HepG2 (cell line): ENCODE results near the gene SHISA4. TPM values are rescaled to one million over a fixed set of nuclear protein-coding genes. Genes with fewer than 3 reads are reported as not detected.

Source experiments
- AHDC1 ChIP-seq: sonication (generic); formaldehyde crosslinking; IDR thresholded peaks from 2 replicates; pipeline ENCODE4 v1.5.1; 2020; ENCODE audit warnings: mild to moderate bottlenecking, missing genetic modification reagents, borderline replicate concordance
- CSRNP2 ChIP-seq: sonication (generic); formaldehyde crosslinking; conservative IDR thresholded peaks from 2 replicates; pipeline ENCODE4 v1.8.0; 2022; ENCODE audit warnings: low read depth, missing genetic modification reagents
- DDIT3 ChIP-seq: sonication (generic); formaldehyde crosslinking; IDR thresholded peaks from 2 replicates; pipeline ENCODE4 v1.4.0; 2020; ENCODE audit warnings: mild to moderate bottlenecking, missing genetic modification reagents
- FOXM1 ChIP-seq: sonication (generic); formaldehyde crosslinking; IDR thresholded peaks from 2 replicates; pipeline ENCODE4 v1.5.0; 2020; ENCODE audit warnings: missing genetic modification reagents
- IRX3 ChIP-seq: sonication (generic); formaldehyde crosslinking; IDR thresholded peaks from 2 replicates; pipeline ENCODE4 v1.8.1; 2023; ENCODE audit warnings: mild to moderate bottlenecking, low read depth, missing genetic modification reagents, borderline replicate concordance
- KLF6 ChIP-seq: IDR thresholded peaks from 2 replicates; pipeline ENCODE4 v1.8.0; 2016; ENCODE audit warnings: missing biosample characterization, missing genetic modification reagents
- MAFG ChIP-seq: sonication (generic); formaldehyde crosslinking; IDR thresholded peaks from 2 replicates; pipeline ENCODE4 v1.5.1; 2020; ENCODE audit warnings: mild to moderate bottlenecking, missing genetic modification reagents
- NFIB ChIP-seq: sonication (generic); formaldehyde crosslinking; IDR thresholded peaks from 2 replicates; pipeline ENCODE4 v1.9.0; 2021; ENCODE audit warnings: missing genetic modification reagents, mild to moderate bottlenecking, borderline replicate concordance
- SETDB1 ChIP-seq: sonication (generic); formaldehyde crosslinking; IDR thresholded peaks from 2 replicates; pipeline ENCODE4 v1.5.1; 2020; ENCODE audit warnings: missing genetic modification reagents, mild to moderate bottlenecking, borderline replicate concordance
- SOX5 ChIP-seq: IDR thresholded peaks from 2 replicates; pipeline ENCODE4 v1.6.1; 2016; ENCODE audit warnings: borderline replicate concordance
- ZC3H4 ChIP-seq: sonication (generic); formaldehyde crosslinking; IDR thresholded peaks from 2 replicates; pipeline ENCODE4 v1.4.0; 2020; ENCODE audit warnings: missing genetic modification reagents, borderline replicate concordance
- ZFP37 ChIP-seq: sonication (generic); formaldehyde crosslinking; IDR thresholded peaks from 2 replicates; pipeline ENCODE4 v1.4.0; 2020; ENCODE audit warnings: missing genetic modification reagents, borderline replicate concordance
- ZFP82 ChIP-seq: sonication (generic); formaldehyde crosslinking; IDR thresholded peaks from 2 replicates; pipeline ENCODE4 v1.5.1; 2020; ENCODE audit warnings: mild to moderate bottlenecking, missing genetic modification reagents, borderline replicate concordance
- ZMYM4 ChIP-seq: sonication (generic); formaldehyde crosslinking; IDR thresholded peaks from 2 replicates; pipeline ENCODE4 v1.8.1; 2023; ENCODE audit warnings: mild to moderate bottlenecking, missing genetic modification reagents
- ZNF251 ChIP-seq: sonication (generic); formaldehyde crosslinking; IDR thresholded peaks from 2 replicates; pipeline ENCODE4 v1.9.0; 2021; ENCODE audit warnings: mild to moderate bottlenecking, missing genetic modification reagents
- ZNF350 ChIP-seq: sonication (generic); formaldehyde crosslinking; IDR thresholded peaks from 2 replicates; pipeline ENCODE4 v1.4.0; 2020; ENCODE audit warnings: mild to moderate bottlenecking, low read depth, missing genetic modification reagents, borderline replicate concordance
- ZNF362 ChIP-seq: sonication (generic); formaldehyde crosslinking; IDR thresholded peaks from 2 replicates; pipeline ENCODE4 v1.4.0; 2020; ENCODE audit warnings: missing genetic modification reagents, mild to moderate bottlenecking, borderline replicate concordance
- ZNF451 ChIP-seq: sonication (generic); formaldehyde crosslinking; IDR thresholded peaks from 2 replicates; pipeline ENCODE4 v1.5.0; 2020; ENCODE audit warnings: mild to moderate bottlenecking, missing genetic modification reagents
- ZNF563 ChIP-seq: sonication (generic); formaldehyde crosslinking; IDR thresholded peaks from 2 replicates; pipeline ENCODE4 v1.8.0; 2022; ENCODE audit warnings: mild to moderate bottlenecking, moderate library complexity, missing genetic modification reagents
- ZNF768 ChIP-seq: sonication (generic); formaldehyde crosslinking; IDR thresholded peaks from 2 replicates; pipeline ENCODE4 v1.4.0; 2020; ENCODE audit warnings: missing genetic modification reagents
- polyA plus RNA-seq, 8 experiments: library from polyadenylated mRNA; depleted of rRNA in 3 of 8; stranded (reverse) in 7 of 8; unstranded in 1 of 8; fragments of >200 nt; fragmentation: Illumina TruSeq in 4 of 8; extraction: Trizol in 4 of 8; gene quantifications; 2 replicates each; pipeline versions ENCODE4 v1.2.1 to v1.2.3, GENCODE V29; 2011 to 2016; ENCODE audit warnings: low read depth in 4 of 8, missing spikeins in 1 of 8, mixed read lengths in 1 of 8; ENCODE audit not compliant: insufficient read depth in 1 of 8
- total RNA-seq, 5 experiments: library from RNA; depleted of rRNA; stranded (reverse); fragments of >200 nt; fragmentation: Illumina TruSeq; extraction: Trizol; gene quantifications; 2 replicates each; pipeline ENCODE4 v1.2.3, GENCODE V29; 2016; ENCODE audit warnings: low read depth in 1 of 5

The SHISA4 gene
- total and polyA plus RNA-seq, 2 of the 13 experiments (the other 11 are each of a cell fraction or from before 2014, with no cell fraction given): 0.51 to 1.0 TPM

GRCh38 chr1:201895913-201896807, 7.5 kb downstream of the SHISA4 start (continued):
- TF ChIP-seq ZNF362 (CRISPR knock-in tag): no peak
- TF ChIP-seq DDIT3 (CRISPR knock-in tag): no peak
- no peak for TF ChIP-seq SOX5 (CRISPR knock-in tag)
- no peak for TF ChIP-seq MAFG (CRISPR knock-in tag)
- no peak for TF ChIP-seq AHDC1 (CRISPR knock-in tag)
- TF ChIP-seq ZNF451 (CRISPR knock-in tag): no peak
- no peak for TF ChIP-seq KLF6
- TF ChIP-seq ZNF768: peak; percentile 54
- TF ChIP-seq ZNF563 (CRISPR knock-in tag): no peak
- TF ChIP-seq ZNF350 (CRISPR knock-in tag): 0 out of 2 replicates have a peak, but pooled peaks have one; percentile 31
- no peak for TF ChIP-seq IRX3 (CRISPR knock-in tag)
- no peak for TF ChIP-seq CSRNP2 (CRISPR knock-in tag)
- no peak for TF ChIP-seq ZFP82 (CRISPR knock-in tag)
- TF ChIP-seq SETDB1: no peak
- no peak for TF ChIP-seq ZNF251 (CRISPR knock-in tag)
- TF ChIP-seq NFIB (CRISPR knock-in tag): no peak
- no peak for TF ChIP-seq ZC3H4 (CRISPR knock-in tag)
- TF ChIP-seq FOXM1 (CRISPR knock-in tag): no peak
- 0 out of 2 replicates have a peak, but pooled peaks have one; percentile 15 for TF ChIP-seq ZMYM4 (CRISPR knock-in tag)
- TF ChIP-seq ZFP37 (CRISPR knock-in tag): no peak
